K562 (cell line): ENCODE data around the gene LMO2. TPM values are rescaled to one million over a fixed set of nuclear protein-coding genes. Genes with fewer than 3 reads are reported as not detected.

ENCODE experiments used
- ATF1 ChIP-seq, 2 experiments: fragments of 450-650 bp in 1 of 2; IDR thresholded peaks; 2 replicates each; pipeline ENCODE4 v1.6.1; 2016; ENCODE audit warnings: missing compliant biosample characterization in 1 of 2, missing genetic modification characterization in 1 of 2
- BRF1 ChIP-seq: IDR thresholded peaks from 3 replicates; pipeline ENCODE4 v1.6.1; 2011; ENCODE audit warnings: borderline replicate concordance, mild to moderate bottlenecking; ENCODE audit not compliant: insufficient read length; ENCODE audit errors: extremely low read depth
- EGR1 ChIP-seq: fragments of 450-650 bp; conservative IDR thresholded peaks from 2 replicates; pipeline ENCODE4 v1.6.1; 2017; ENCODE audit warnings: mild to moderate bottlenecking
- HDAC1 ChIP-seq, 2 experiments: fragments of 450-650 bp; IDR thresholded peaks; 2 replicates each; pipeline ENCODE4 v1.6.1; 2016 to 2017; ENCODE audit warnings: inconsistent platforms in 1 of 2, mild to moderate bottlenecking in 1 of 2, moderate library complexity in 1 of 2
- IFI16 ChIP-seq: fragments of 250-450 bp; sonication (Bioruptor Pico); IDR thresholded peaks from 2 replicates; pipeline ENCODE4 v2.1.2; 2022; ENCODE audit warnings: mild to moderate bottlenecking, inconsistent platforms
- KAT8 ChIP-seq: fragments of 450-650 bp; IDR thresholded peaks from 2 replicates; pipeline ENCODE4 v1.6.1; 2016; ENCODE audit warnings: low read depth, mild to moderate bottlenecking
- MECOM ChIP-seq: fragments of 250-450 bp; sonication (Bioruptor Pico); IDR thresholded peaks from 2 replicates; pipeline ENCODE4 v1.8.0; 2022; ENCODE audit warnings: inconsistent platforms
- NR1H2 ChIP-seq: sonication (generic); formaldehyde crosslinking; IDR thresholded peaks from 2 replicates; pipeline ENCODE4 v1.4.0; 2020; ENCODE audit warnings: mild to moderate bottlenecking, missing genetic modification reagents
- NUFIP1 ChIP-seq: fragments of 450-650 bp; IDR thresholded peaks from 2 replicates; pipeline ENCODE4 v1.6.1; 2018; ENCODE audit not compliant: partially characterized antibody
- PYGO2 ChIP-seq: fragments of 450-650 bp; IDR thresholded peaks from 2 replicates; pipeline ENCODE4 v1.6.1; 2016; ENCODE audit warnings: mild to moderate bottlenecking, missing genetic modification characterization, moderate library complexity, missing compliant biosample characterization
- RHOXF2B ChIP-seq: fragments of 250-450 bp; sonication (Bioruptor Pico); conservative IDR thresholded peaks from 2 replicates; pipeline ENCODE4 v1.5.1; 2021
- ZNF121 ChIP-seq: sonication (generic); formaldehyde crosslinking; conservative IDR thresholded peaks from 2 replicates; pipeline ENCODE4 v1.8.0; 2022; ENCODE audit warnings: missing genetic modification reagents
- polyA plus RNA-seq, 8 experiments: library from polyadenylated mRNA; depleted of rRNA in 4 of 8; stranded (reverse) in 5 of 8; unstranded in 3 of 8; fragments of >200 nt; fragmentation: Nextera tagmentation in 2 of 8; fragmentation: Illumina TruSeq in 1 of 8; extraction: Ambion mirVana in 2 of 8; extraction: Trizol in 1 of 8; gene quantifications; 2 replicates each; pipeline versions ENCODE4 v1.2.1 to v1.2.3, GENCODE V29; 2011 to 2014; ENCODE audit warnings: inconsistent platforms in 1 of 8, missing spikeins in 1 of 8
- total RNA-seq, 7 experiments: library from RNA; depleted of rRNA in 6 of 7; stranded (reverse); fragments of >200 nt in 6 of 7; fragmentation: Illumina TruSeq in 2 of 7; extraction: Trizol in 2 of 7; gene quantifications; 2 replicates each; pipeline versions ENCODE4 v1.2.1 to v1.2.3, GENCODE V29; 2011 to 2021; ENCODE audit warnings: low replicate concordance in 1 of 7
- TF ChIP-seq, protein P1 (sequence below): fragments of 450-650 bp; IDR thresholded peaks from 2 replicates; pipeline ENCODE4 v1.6.1; 2016; ENCODE audit warnings: mild to moderate bottlenecking, moderate library complexity
- TF ChIP-seq, protein P2 (sequence below), 2 experiments: fragments of 450-650 bp in 1 of 2; IDR thresholded peaks; 2 replicates each; pipeline ENCODE4 v1.6.1; 2011 to 2017; ENCODE audit warnings: low read depth in 2 of 2, antibody characterized with exemption in 1 of 2, borderline replicate concordance in 1 of 2, low read length in 1 of 2, mild to moderate bottlenecking in 1 of 2, mixed read lengths in 1 of 2; ENCODE audit not compliant: control insufficient read depth in 1 of 2

The LMO2 gene
- total and polyA plus RNA-seq, 9 of the 15 experiments (the other 6 are each of a cell fraction or from before 2014, with no cell fraction given): 6.9 to 126 (median 91.5) TPM

DNA sequence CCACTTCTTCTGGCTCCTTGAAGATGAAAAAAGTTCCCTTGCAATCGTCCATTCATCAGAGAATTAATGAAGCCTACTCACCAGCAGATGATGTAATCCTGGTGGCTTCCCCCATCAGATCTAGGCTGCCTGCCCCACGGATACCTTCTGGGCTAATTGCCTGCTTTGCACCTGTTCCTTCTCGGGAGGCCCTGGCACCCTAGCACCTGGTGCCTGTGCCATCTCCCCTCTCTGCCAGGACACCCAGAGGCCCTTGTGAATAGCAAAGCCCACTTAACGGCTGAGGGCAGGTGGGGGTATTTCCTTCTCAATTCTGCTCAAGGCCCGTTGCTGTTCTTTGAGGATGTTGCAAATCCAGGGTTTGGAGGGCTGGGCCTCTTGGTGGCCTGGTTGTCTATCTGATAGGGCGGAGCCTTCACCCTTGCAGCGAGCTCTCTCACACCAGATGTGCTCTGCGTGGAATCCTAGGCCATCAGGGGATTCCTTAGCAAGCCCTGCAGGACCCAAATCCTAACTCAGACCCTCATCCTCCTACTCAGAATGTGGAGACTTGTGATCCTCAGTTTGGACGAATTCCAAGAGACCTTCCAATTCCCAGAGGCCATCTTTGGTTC, at the start of gene LMO2 (continued):
- TF ChIP-seq, protein P1, sequence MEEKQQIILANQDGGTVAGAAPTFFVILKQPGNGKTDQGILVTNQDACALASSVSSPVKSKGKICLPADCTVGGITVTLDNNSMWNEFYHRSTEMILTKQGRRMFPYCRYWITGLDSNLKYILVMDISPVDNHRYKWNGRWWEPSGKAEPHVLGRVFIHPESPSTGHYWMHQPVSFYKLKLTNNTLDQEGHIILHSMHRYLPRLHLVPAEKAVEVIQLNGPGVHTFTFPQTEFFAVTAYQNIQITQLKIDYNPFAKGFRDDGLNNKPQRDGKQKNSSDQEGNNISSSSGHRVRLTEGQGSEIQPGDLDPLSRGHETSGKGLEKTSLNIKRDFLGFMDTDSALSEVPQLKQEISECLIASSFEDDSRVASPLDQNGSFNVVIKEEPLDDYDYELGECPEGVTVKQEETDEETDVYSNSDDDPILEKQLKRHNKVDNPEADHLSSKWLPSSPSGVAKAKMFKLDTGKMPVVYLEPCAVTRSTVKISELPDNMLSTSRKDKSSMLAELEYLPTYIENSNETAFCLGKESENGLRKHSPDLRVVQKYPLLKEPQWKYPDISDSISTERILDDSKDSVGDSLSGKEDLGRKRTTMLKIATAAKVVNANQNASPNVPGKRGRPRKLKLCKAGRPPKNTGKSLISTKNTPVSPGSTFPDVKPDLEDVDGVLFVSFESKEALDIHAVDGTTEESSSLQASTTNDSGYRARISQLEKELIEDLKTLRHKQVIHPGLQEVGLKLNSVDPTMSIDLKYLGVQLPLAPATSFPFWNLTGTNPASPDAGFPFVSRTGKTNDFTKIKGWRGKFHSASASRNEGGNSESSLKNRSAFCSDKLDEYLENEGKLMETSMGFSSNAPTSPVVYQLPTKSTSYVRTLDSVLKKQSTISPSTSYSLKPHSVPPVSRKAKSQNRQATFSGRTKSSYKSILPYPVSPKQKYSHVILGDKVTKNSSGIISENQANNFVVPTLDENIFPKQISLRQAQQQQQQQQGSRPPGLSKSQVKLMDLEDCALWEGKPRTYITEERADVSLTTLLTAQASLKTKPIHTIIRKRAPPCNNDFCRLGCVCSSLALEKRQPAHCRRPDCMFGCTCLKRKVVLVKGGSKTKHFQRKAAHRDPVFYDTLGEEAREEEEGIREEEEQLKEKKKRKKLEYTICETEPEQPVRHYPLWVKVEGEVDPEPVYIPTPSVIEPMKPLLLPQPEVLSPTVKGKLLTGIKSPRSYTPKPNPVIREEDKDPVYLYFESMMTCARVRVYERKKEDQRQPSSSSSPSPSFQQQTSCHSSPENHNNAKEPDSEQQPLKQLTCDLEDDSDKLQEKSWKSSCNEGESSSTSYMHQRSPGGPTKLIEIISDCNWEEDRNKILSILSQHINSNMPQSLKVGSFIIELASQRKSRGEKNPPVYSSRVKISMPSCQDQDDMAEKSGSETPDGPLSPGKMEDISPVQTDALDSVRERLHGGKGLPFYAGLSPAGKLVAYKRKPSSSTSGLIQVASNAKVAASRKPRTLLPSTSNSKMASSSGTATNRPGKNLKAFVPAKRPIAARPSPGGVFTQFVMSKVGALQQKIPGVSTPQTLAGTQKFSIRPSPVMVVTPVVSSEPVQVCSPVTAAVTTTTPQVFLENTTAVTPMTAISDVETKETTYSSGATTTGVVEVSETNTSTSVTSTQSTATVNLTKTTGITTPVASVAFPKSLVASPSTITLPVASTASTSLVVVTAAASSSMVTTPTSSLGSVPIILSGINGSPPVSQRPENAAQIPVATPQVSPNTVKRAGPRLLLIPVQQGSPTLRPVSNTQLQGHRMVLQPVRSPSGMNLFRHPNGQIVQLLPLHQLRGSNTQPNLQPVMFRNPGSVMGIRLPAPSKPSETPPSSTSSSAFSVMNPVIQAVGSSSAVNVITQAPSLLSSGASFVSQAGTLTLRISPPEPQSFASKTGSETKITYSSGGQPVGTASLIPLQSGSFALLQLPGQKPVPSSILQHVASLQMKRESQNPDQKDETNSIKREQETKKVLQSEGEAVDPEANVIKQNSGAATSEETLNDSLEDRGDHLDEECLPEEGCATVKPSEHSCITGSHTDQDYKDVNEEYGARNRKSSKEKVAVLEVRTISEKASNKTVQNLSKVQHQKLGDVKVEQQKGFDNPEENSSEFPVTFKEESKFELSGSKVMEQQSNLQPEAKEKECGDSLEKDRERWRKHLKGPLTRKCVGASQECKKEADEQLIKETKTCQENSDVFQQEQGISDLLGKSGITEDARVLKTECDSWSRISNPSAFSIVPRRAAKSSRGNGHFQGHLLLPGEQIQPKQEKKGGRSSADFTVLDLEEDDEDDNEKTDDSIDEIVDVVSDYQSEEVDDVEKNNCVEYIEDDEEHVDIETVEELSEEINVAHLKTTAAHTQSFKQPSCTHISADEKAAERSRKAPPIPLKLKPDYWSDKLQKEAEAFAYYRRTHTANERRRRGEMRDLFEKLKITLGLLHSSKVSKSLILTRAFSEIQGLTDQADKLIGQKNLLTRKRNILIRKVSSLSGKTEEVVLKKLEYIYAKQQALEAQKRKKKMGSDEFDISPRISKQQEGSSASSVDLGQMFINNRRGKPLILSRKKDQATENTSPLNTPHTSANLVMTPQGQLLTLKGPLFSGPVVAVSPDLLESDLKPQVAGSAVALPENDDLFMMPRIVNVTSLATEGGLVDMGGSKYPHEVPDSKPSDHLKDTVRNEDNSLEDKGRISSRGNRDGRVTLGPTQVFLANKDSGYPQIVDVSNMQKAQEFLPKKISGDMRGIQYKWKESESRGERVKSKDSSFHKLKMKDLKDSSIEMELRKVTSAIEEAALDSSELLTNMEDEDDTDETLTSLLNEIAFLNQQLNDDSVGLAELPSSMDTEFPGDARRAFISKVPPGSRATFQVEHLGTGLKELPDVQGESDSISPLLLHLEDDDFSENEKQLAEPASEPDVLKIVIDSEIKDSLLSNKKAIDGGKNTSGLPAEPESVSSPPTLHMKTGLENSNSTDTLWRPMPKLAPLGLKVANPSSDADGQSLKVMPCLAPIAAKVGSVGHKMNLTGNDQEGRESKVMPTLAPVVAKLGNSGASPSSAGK: peak; percentile 44
- no peak for TF ChIP-seq RHOXF2B
- TF ChIP-seq NUFIP1: no peak
- no peak for TF ChIP-seq HDAC1 (IDR thresholded peaks at IDR 0.05)
- TF ChIP-seq PYGO2 (tag): no peak
- TF ChIP-seq ZNF121 (CRISPR knock-in tag): no peak
- no peak for TF ChIP-seq IFI16 (CRISPR knock-in tag)
- TF ChIP-seq, protein P2, sequence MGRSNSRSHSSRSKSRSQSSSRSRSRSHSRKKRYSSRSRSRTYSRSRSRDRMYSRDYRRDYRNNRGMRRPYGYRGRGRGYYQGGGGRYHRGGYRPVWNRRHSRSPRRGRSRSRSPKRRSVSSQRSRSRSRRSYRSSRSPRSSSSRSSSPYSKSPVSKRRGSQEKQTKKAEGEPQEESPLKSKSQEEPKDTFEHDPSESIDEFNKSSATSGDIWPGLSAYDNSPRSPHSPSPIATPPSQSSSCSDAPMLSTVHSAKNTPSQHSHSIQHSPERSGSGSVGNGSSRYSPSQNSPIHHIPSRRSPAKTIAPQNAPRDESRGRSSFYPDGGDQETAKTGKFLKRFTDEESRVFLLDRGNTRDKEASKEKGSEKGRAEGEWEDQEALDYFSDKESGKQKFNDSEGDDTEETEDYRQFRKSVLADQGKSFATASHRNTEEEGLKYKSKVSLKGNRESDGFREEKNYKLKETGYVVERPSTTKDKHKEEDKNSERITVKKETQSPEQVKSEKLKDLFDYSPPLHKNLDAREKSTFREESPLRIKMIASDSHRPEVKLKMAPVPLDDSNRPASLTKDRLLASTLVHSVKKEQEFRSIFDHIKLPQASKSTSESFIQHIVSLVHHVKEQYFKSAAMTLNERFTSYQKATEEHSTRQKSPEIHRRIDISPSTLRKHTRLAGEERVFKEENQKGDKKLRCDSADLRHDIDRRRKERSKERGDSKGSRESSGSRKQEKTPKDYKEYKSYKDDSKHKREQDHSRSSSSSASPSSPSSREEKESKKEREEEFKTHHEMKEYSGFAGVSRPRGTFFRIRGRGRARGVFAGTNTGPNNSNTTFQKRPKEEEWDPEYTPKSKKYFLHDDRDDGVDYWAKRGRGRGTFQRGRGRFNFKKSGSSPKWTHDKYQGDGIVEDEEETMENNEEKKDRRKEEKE (IDR thresholded peaks at IDR 0.05; ENCODE audit: borderline replicate concordance in 1 of 2, control insufficient read depth in 1 of 2, low read depth in 2 of 2, low read length in 1 of 2): no peak
- no peak for TF ChIP-seq EGR1
- 0 out of 2 replicates have a peak, but pooled peaks have one; percentile 5 for TF ChIP-seq MECOM (CRISPR knock-in tag)
- TF ChIP-seq BRF1: no peak
- no peak for TF ChIP-seq ATF1 (CRISPR knock-in tag; IDR thresholded peaks at IDR 0.05)
- 0 out of 2 replicates have a peak, but pooled peaks have one; percentile 7 for TF ChIP-seq ATF1 (tag; IDR thresholded peaks at IDR 0.05)
- no peak for TF ChIP-seq NR1H2 (CRISPR knock-in tag)
- TF ChIP-seq KAT8: no peak
